Caco-2 (cell line): ENCODE measurements around the gene CDK14. TPM values are rescaled to one million over a fixed set of nuclear protein-coding genes. Genes with fewer than 3 reads are reported as not detected.

ENCODE experiments used
- BruUV-seq: library from RNA; stranded (reverse); fragments of 400-500 nt; replicated peaks from 2 replicates; lab custom pipeline; 2021; lab: Mats Ljungman, UMichigan
- CTCF ChIA-PET: fragments of 300-600 bp; sonication (Branson Sonifier 250); formaldehyde crosslinking; loops from one replicate; lab custom pipeline; 2022; ENCODE audit warnings: antibody characterized with exemption; lab: Charles Lee
- POLR2A ChIA-PET: fragments of 300-600 bp; sonication (Branson Sonifier 250); formaldehyde crosslinking; loops from one replicate; lab custom pipeline; 2022; ENCODE audit warnings: antibody characterized with exemption; lab: Charles Lee
- DNase-seq, 2 experiments: peaks; one replicate each; pipeline versions ENCODE4 v3.0.0 to v3.0.0-alpha.2; 2020 to 2022
- H3K27me3 ChIP-seq: replicated peaks from 2 replicates; pipeline ENCODE4 v1.6.0; 2011; ENCODE audit warnings: low read length; ENCODE audit not compliant: control insufficient read depth, insufficient read depth
- H3K36me3 ChIP-seq: 2 replicates; pipeline ENCODE4 v1.5.1; 2011; ENCODE audit warnings: low read length; ENCODE audit not compliant: control insufficient read depth, insufficient read depth
- H3K4me1 ChIP-seq: fragments of 250-450 bp; sonication (Bioruptor Pico); 2 replicates; pipeline ENCODE4 v1.5.1; 2020; ENCODE audit warnings: mild to moderate bottlenecking
- H3K4me3 ChIP-seq: 2 replicates; pipeline ENCODE4 v1.5.1; 2011; ENCODE audit warnings: low read depth, mild to moderate bottlenecking, control low read depth, low read length
- H3K9me3 ChIP-seq: fragments of 250-450 bp; sonication (Bioruptor Pico); 2 replicates; pipeline ENCODE4 v1.5.1; 2020; ENCODE audit warnings: mild to moderate bottlenecking, moderate library complexity
- H3K27ac Mint-ChIP-seq: one replicate; pipeline ENCODE4 v1.8.0; 2022; ENCODE audit warnings: mixed read lengths; ENCODE audit not compliant: unreplicated experiment
- H3K27me3 Mint-ChIP-seq: one replicate; pipeline ENCODE4 v1.8.0; 2022; ENCODE audit warnings: mixed read lengths; ENCODE audit not compliant: insufficient read depth, unreplicated experiment
- H3K36me3 Mint-ChIP-seq: one replicate; pipeline ENCODE4 v1.8.0; 2022; ENCODE audit warnings: mild to moderate bottlenecking, mixed read lengths; ENCODE audit not compliant: insufficient read depth, unreplicated experiment
- H3K4me1 Mint-ChIP-seq: one replicate; pipeline ENCODE4 v1.8.0; 2022; ENCODE audit warnings: low read depth, mixed read lengths; ENCODE audit not compliant: unreplicated experiment
- H3K4me3 Mint-ChIP-seq: one replicate; pipeline ENCODE4 v1.8.0; 2022; ENCODE audit warnings: mild to moderate bottlenecking, moderate library complexity, mixed read lengths; ENCODE audit not compliant: unreplicated experiment
- H3K9me3 Mint-ChIP-seq: one replicate; pipeline ENCODE4 v1.8.0; 2022; ENCODE audit warnings: mixed read lengths; ENCODE audit not compliant: unreplicated experiment
- intact Hi-C: fragments of 100-400 bp; cut with micrococcal nuclease; formaldehyde crosslinking; loops from one replicate; pipeline ENCODE4 v1.10.0; 2022; ENCODE audit not compliant: unreplicated experiment
- total RNA-seq: library from RNA; stranded (reverse); gene quantifications from 2 replicates; pipeline ENCODE4 v1.2.3, GENCODE V29; 2022
- TF ChIP-seq, protein P1 (sequence below), 2 experiments: fragments of 200-600 bp in 1 of 2; IDR thresholded peaks; 1 replicate in 1 of 2; 2 replicates in 1 of 2; pipeline versions ENCODE4 v1.5.1 to v1.8.0; 2011 to 2022; ENCODE audit warnings: antibody characterized with exemption in 1 of 2, control low read depth in 1 of 2, inconsistent platforms in 1 of 2, low read depth in 1 of 2, low read length in 1 of 2, mild to moderate bottlenecking in 1 of 2, moderate library complexity in 1 of 2; ENCODE audit not compliant: insufficient read depth in 1 of 2, severe bottlenecking in 1 of 2, unreplicated experiment in 1 of 2

The CDK14 gene
- total RNA-seq, 1 experiment from 2014 or later: 18.2 TPM

DNA sequence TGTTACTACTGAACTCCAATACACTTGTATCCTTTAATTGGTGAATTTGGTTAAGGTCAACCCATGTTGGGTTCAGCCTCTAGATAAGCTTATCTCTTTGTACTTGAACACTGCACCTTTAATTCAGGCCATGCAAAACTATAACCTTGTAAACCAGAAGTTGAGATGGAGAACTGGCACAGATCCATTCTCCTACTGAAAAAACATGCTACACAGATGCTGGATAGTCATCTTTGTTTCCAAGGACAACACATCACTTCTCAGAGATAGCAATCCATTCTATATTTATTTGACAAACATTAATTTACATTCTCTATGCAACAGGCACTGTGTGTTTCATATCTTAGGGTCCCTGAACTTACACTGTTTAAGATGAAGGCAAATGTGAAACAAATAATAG, 2.9 kb upstream of the CDK14 start:
- Histone ChIP-seq H3K4me3 (no peak overlapping the region), H3K36me3 (no peaks in the 10 kb centered on the region), H3K9me3 (no peaks in the 10 kb centered on the region), H3K27me3 (no peaks in the 10 kb centered on the region), H3K4me1 (no peaks in the 10 kb centered on the region)
- no peak for DNase-seq
- intact Hi-C loops: loop anchor here (10.0 kb wide), 1 partner anchor 138 kb away; no protein-coding TSS in a partner anchor
- no TSS peak for BruUV-seq
- Mint-ChIP-seq H3K9me3 (no peaks in the 10 kb centered on the region), H3K4me3 (no peak overlapping the region), H3K36me3 (no peaks in the 10 kb centered on the region), H3K4me1 (peaks cover 7% of the 10 kb centered on the region), H3K27ac (no peak overlapping the region), H3K27me3 (no peaks in the 10 kb centered on the region)
- ChIA-PET CTCF (no interaction called here), POLR2A (no interaction called here)
- TF ChIP-seq, protein P1, sequence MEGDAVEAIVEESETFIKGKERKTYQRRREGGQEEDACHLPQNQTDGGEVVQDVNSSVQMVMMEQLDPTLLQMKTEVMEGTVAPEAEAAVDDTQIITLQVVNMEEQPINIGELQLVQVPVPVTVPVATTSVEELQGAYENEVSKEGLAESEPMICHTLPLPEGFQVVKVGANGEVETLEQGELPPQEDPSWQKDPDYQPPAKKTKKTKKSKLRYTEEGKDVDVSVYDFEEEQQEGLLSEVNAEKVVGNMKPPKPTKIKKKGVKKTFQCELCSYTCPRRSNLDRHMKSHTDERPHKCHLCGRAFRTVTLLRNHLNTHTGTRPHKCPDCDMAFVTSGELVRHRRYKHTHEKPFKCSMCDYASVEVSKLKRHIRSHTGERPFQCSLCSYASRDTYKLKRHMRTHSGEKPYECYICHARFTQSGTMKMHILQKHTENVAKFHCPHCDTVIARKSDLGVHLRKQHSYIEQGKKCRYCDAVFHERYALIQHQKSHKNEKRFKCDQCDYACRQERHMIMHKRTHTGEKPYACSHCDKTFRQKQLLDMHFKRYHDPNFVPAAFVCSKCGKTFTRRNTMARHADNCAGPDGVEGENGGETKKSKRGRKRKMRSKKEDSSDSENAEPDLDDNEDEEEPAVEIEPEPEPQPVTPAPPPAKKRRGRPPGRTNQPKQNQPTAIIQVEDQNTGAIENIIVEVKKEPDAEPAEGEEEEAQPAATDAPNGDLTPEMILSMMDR (IDR thresholded peaks at IDR 0.05; ENCODE audit: insufficient read depth in 1 of 2, low read depth in 1 of 2, low read length in 1 of 2, severe bottlenecking in 1 of 2, unreplicated experiment in 1 of 2): no peak

DNA sequence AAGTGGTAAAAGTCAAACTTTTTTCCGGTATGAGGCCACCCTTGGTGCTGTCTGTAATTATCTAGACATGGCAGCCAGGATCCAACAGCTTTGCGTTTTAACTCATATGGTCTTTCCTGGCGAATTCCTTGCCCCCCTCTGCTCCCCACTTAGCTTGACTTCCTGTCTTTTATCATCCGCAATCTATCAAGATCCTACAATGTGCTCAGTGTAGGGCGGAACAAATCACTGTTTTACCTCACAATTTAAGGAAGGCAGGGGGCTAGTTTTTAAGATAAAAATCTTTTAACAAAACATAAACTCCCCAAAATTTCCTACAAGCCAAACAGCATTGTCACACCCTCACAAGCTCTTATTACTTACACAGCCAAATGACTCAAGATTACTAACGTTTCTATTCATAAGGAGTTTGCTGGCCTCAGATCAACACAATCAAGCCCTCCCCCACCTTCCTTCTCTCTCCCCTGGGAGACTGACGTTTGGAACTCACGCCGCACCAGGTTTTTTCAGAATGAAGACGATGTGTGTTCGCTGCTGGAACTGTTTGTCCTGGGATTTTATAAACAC, 1.3 kb upstream of the CDK14 start:
- H3K9me3 ChIP-seq: no peaks in the 10 kb centered on the region
- H3K4me1 ChIP-seq: 0 out of 2 replicates have a peak, but pooled peaks cover 2% of the 10 kb centered on the region
- TF ChIP-seq, protein P1 (IDR thresholded peaks at IDR 0.05; ENCODE audit: insufficient read depth in 1 of 2, low read depth in 1 of 2, low read length in 1 of 2, severe bottlenecking in 1 of 2, unreplicated experiment in 1 of 2): no peak
- intact Hi-C loops: loop anchor here (5.0 to 10.0 kb wide), 3 partner anchors 127 to 152 kb away; no protein-coding TSS in a partner anchor
- H3K9me3 Mint-ChIP-seq: no peaks in the 10 kb centered on the region
- H3K27me3 Mint-ChIP-seq: no peaks in the 10 kb centered on the region
- no peak overlapping the region for H3K27ac Mint-ChIP-seq
- H3K36me3 ChIP-seq: no peaks in the 10 kb centered on the region
- no peak overlapping the region for H3K4me3 ChIP-seq
- BruUV-seq: no TSS peak
- H3K27me3 ChIP-seq: no peaks in the 10 kb centered on the region
- CTCF ChIA-PET: interaction anchor here (1.0 kb wide), 1 partner anchor 34 kb away, joined by 3 read pairs; no protein-coding TSS in a partner anchor
- no peak for DNase-seq
- H3K4me1 Mint-ChIP-seq: peaks cover 7% of the 10 kb centered on the region
- no peaks in the 10 kb centered on the region for H3K36me3 Mint-ChIP-seq
- H3K4me3 Mint-ChIP-seq: peak overlapping the region; percentile 95
- POLR2A ChIA-PET: no interaction called here

DNA sequence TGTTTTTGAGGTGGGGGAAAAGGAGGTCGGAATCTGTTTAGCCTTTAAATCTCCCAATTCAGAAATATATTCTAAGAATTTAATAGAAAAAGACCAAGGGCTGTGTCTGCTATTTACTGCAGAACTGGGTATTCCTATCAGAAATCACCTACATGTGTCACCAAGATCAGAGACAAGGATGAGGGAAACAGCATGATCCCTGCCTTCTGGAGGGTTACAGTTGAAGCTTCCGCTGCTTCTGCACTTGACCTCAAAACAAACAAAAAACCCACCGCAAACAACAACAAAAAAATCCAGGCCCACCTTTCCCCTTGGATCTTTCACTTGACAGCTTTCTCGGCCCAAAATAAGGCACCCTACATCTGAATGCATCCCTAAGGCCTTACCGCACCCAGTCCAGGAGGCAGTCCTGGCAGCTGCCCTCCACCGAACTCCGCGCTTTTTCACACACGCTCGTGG, 750 bp upstream of the CDK14 start:
- no peaks in the 10 kb centered on the region for H3K27me3 ChIP-seq
- H3K4me1 ChIP-seq: 0 out of 2 replicates have a peak, but pooled peaks cover 2% of the 10 kb centered on the region
- ChIA-PET CTCF (interaction anchor here (1.0 kb wide), 1 partner anchor 34 kb away, joined by 3 read pairs; no protein-coding TSS in a partner anchor), POLR2A (no interaction called here)
- DNase-seq: no peak
- H3K36me3 Mint-ChIP-seq: no peaks in the 10 kb centered on the region
- BruUV-seq: no TSS peak
- H3K9me3 ChIP-seq: no peaks in the 10 kb centered on the region
- TF ChIP-seq, protein P1 (IDR thresholded peaks at IDR 0.05; ENCODE audit: insufficient read depth in 1 of 2, low read depth in 1 of 2, low read length in 1 of 2, severe bottlenecking in 1 of 2, unreplicated experiment in 1 of 2): no peak
- no peaks in the 10 kb centered on the region for H3K27me3 Mint-ChIP-seq
- peak overlapping the region; percentile 89 for H3K4me3 ChIP-seq
- H3K4me1 Mint-ChIP-seq: peaks cover 7% of the 10 kb centered on the region
- intact Hi-C loops: loop anchor here (5.0 to 10.0 kb wide), 3 partner anchors 127 to 152 kb away; no protein-coding TSS in a partner anchor
- H3K36me3 ChIP-seq: no peaks in the 10 kb centered on the region
- no peak overlapping the region for H3K27ac Mint-ChIP-seq
- peak overlapping the region; percentile 95 for H3K4me3 Mint-ChIP-seq
- no peaks in the 10 kb centered on the region for H3K9me3 Mint-ChIP-seq
